Measurements from ENCODE around the gene KAZALD1. TPM values are rescaled to one million over a fixed set of nuclear protein-coding genes. Genes with fewer than 3 reads are reported as not detected.

Gene KAZALD1
- total RNA-seq, 6 donors from 2014 or later, result 3.8 to 11.9 (median 9.8) TPM

GRCh38 chr10:101053516-101053915 lies 8.3 kb upstream of the KAZALD1 start:
- H3K27ac ChIP-seq, result no peak overlapping the region
- no peak for TF ChIP-seq POLR2A (IDR thresholded peaks at IDR 0.05)
- TF ChIP-seq EP300 (IDR thresholded peaks at IDR 0.05), result no peak
- TF ChIP-seq POLR2AphosphoS5 (IDR thresholded peaks at IDR 0.05), result no peak
- no peak for TF ChIP-seq CTCF (IDR thresholded peaks at IDR 0.05)
- no peaks in the 10 kb centered on the region for H3K9me3 ChIP-seq
- no peak for ATAC-seq (ENCODE audit: low FRiP score in 2 of 2)
- H3K27me3 ChIP-seq, result peaks cover 2 to 25% (median 9%) of the 10 kb centered on the region in 4 donors
- peaks cover 6 to 12% (median 8%) of the 10 kb centered on the region in 4 donors for H3K4me1 ChIP-seq
- no peaks in the 10 kb centered on the region for H3K36me3 ChIP-seq
- H3K4me3 ChIP-seq, result no peak overlapping the region
- no peak for DNase-seq

GRCh38 chr10:101054351-101054750 lies 7.4 kb upstream of the KAZALD1 start:
- no peak overlapping the region for H3K4me3 ChIP-seq
- 38 to 78% methylated on average over 1 of the region's 1 CpG for WGBS, 2 donors
- no peak for TF ChIP-seq CTCF (IDR thresholded peaks at IDR 0.05)
- no peak for TF ChIP-seq POLR2AphosphoS5 (IDR thresholded peaks at IDR 0.05)
- no peak for TF ChIP-seq POLR2A (IDR thresholded peaks at IDR 0.05)
- TF ChIP-seq EP300 (IDR thresholded peaks at IDR 0.05), result no peak

GRCh38 chr10:101054876-101055275 lies 6.9 kb upstream of the KAZALD1 start:
- ATAC-seq (ENCODE audit: low FRiP score in 2 of 2) (no peak), DNase-seq (no peak)
- 89 to 93% methylated on average over 3 to 5 of the region's 5 CpGs for WGBS, 2 donors
- TF ChIP-seq POLR2A (IDR thresholded peaks at IDR 0.05), result no peak
- TF ChIP-seq POLR2AphosphoS5 (IDR thresholded peaks at IDR 0.05), result no peak
- no peak for TF ChIP-seq EP300 (IDR thresholded peaks at IDR 0.05)
- TF ChIP-seq CTCF (IDR thresholded peaks at IDR 0.05), result no peak
- Histone ChIP-seq H3K4me3 (no peak overlapping the region), H3K36me3 (no peaks in the 10 kb centered on the region), H3K27ac (no peak overlapping the region), H3K4me1 (peaks cover 6 to 13% (median 10%) of the 10 kb centered on the region in 4 donors), H3K27me3 (peaks cover 0 to 11% (median 4%) of the 10 kb centered on the region in 4 donors), H3K9me3 (no peaks in the 10 kb centered on the region)

More at GRCh38 chr10:101054351-101054750, 7.4 kb upstream of the KAZALD1 start:
- DNase-seq (no peak), ATAC-seq (ENCODE audit: low FRiP score in 2 of 2) (no peak)
- Histone ChIP-seq H3K9me3 (no peaks in the 10 kb centered on the region), H3K27me3 (peaks cover 0 to 16% (median 6%) of the 10 kb centered on the region in 4 donors), H3K4me1 (peaks cover 6 to 10% (median 8%) of the 10 kb centered on the region in 4 donors), H3K27ac (no peak overlapping the region), H3K36me3 (no peaks in the 10 kb centered on the region)

- WGBS, 2 donors, result 86 to 91% methylated on average over 3 to 4 of the region's 4 CpGs
Observed at GRCh38 chr10:101055411-101055810, 6.4 kb upstream of the KAZALD1 start.

More at GRCh38 chr10:101055411-101055810, 6.4 kb upstream of the KAZALD1 start:
- peaks cover 6 to 13% (median 10%) of the 10 kb centered on the region in 4 donors for H3K4me1 ChIP-seq
- ATAC-seq (ENCODE audit: low FRiP score in 2 of 2) (no peak), DNase-seq (no peak)
- H3K36me3 ChIP-seq, result no peaks in the 10 kb centered on the region
- TF ChIP-seq EP300 (IDR thresholded peaks at IDR 0.05) (no peak), POLR2A (IDR thresholded peaks at IDR 0.05) (no peak), POLR2AphosphoS5 (IDR thresholded peaks at IDR 0.05) (no peak), CTCF (IDR thresholded peaks at IDR 0.05) (no peak)
- H3K27ac ChIP-seq, result no peak overlapping the region
- no peaks in the 10 kb centered on the region for H3K9me3 ChIP-seq
- H3K27me3 ChIP-seq, result peaks cover 0 to 6% (median 1%) of the 10 kb centered on the region in 4 donors
- H3K4me3 ChIP-seq, result no peak overlapping the region
